OCI-M2 (cell line): ENCODE results near the gene SF3B3.

Experiments
- DNase-seq: peaks from one replicate; lab custom pipeline; 2025; ENCODE audit not compliant: unreplicated experiment; lab: John Stamatoyannopoulos, UW

SF3B3 gene

DNA sequence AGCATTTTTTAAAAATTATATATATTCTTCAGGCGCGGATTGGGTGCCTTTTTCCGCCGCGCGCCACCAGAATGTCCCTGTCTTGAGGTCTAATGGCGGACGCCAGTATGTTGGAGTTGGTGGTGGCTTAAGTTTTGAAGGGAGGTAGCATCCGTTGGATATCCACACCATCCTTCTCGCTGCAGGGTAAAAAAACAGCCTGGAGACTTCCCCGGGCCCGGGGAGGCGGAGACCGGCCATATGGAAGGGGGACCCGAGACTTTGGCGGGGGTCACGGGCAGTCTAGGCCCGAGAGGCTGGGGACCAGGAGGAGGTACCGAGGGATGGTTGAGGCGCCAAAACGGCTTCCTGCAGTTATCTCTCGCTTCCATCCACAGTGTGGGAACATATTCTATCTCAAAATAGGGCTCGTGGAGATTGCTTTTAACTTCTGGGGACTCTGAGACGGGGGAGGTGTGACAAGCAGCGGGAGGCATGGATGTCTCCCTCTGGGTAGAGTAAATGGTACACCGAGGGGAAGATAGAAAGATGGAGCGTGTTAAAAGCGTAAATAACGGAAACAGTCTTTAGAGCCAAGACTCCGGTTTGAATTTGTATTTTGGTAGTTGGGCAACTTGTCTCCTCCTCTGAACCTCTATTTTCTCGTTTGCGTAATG, at the start of gene SF3B3:
TSS of gene SF3B3 (plus strand) at position 74 of the 656 bp plus-strand sequence. CDS start 2,841 bp downstream, outside the sequence.
- DNase-seq = no peak

GRCh38 chr16:70474320-70475053, 49.1 kb upstream of the SF3B3 start:
- DNase-seq = no peak

DNA sequence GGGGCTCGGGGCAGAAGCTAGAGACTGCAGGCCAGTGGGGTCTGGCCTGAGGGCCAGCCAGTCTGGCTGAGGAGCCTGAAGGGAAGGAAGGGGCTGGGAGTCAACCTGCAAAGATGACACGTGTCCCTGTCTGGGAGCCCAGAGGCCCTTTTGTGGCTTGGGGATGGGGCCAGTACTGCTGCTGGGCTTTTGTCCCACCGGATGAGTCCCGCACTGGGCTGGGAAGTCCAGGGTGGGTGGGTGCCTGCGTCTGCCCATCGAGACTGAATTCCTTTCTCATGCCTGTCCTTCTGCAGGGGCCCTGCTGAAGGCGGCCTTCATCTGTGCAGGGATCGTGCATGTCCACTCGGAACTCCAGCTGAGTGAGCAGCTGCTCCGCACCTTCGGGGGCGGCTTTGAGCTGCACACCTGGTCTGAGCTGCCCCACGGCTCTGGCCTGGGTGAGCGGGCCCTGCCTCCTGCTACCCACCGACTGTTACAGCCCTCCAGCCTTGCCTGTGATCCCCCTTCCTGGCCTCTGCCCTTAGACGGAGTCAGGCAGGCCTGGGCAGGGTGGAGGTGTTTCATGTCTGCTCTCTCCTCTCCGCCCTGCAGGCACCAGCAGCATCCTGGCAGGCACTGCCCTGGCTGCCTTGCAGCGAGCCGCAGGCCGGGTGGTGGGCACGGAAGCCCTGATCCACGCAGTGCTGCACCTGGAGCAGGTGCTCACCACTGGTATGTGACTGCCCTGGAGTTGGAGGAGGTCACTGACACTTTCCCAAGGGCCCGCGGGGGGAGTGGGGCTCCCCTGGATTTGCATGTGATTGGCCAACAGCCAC, 48.4 kb upstream of the SF3B3 start:
- no peak for DNase-seq

DNA sequence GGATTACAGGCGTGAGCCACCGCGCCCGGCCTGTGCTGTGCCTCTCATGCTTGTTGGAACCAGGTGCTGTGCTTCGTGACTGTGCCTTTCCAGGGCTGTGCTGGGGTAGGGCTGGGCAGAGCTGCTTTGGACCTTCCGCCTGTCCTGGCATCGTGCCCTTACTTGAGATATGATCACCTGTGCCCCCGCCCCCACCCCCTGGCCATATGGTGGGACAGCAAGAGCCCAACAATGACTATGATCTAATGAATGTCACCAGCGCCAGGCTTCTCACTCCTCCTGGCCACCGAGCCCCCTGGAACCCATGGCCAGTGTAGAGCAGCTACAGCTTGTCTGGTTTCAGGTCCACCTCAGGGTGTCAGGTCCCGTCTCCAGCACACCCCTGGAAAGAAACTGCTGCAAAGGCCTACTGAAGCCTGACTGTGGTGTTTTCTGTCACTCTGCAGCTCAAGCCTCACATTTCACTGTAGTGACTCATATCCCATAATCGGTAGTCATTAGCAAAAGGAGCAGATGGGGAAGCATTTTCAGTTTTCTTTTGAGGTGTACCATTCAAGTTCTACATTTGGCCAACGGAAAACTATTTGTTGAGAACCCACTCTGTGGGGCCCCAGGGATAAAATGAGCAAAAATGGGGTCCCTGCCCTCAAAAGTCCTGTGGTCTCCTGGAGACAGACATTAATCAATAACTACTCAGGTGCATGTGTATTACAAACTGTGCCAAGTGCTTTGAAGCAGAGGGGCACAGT, 47.2 kb upstream of the SF3B3 start:
- DNase-seq = no peak

- DNase-seq = no peak
These were observed 45.4 kb upstream of the SF3B3 start for GRCh38 chr16:70478169-70478568.

GRCh38 chr16:70478912-70479341, 44.7 kb upstream of the SF3B3 start:
- no peak for DNase-seq

GRCh38 chr16:70480127-70481105, 43.2 kb upstream of the SF3B3 start:
- no peak for DNase-seq

- DNase-seq = no peak
These were observed 41.6 kb upstream of the SF3B3 start for GRCh38 chr16:70481929-70482536.

DNA sequence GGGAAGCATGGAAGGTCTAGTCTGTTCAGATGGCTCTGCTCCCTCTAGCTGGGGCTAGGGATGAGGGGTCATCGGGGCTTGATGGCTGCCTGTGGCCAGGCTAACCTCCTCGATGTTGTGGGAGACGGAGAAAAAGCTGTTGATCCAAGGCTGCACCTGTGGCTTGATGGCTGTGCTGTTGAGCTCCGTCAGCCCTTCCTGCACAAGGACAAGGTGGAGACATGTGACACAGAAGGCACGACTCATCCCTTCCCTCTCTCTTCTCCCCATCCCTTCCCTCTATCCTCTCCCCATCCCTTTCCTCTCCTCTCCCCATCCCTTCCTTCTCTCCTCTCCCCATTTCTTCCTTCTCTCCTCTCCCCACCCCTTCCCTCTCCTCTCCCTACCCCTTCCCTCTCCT, 41.0 kb upstream of the SF3B3 start:
- no peak for DNase-seq

- no peak for DNase-seq
These were observed 40.2 kb upstream of the SF3B3 start for GRCh38 chr16:70483426-70483825.

- no peak for DNase-seq
These were observed 38.7 kb upstream of the SF3B3 start for GRCh38 chr16:70484867-70485266.

- no peak for DNase-seq
These were observed 33.4 kb upstream of the SF3B3 start for GRCh38 chr16:70490261-70490660.

DNA sequence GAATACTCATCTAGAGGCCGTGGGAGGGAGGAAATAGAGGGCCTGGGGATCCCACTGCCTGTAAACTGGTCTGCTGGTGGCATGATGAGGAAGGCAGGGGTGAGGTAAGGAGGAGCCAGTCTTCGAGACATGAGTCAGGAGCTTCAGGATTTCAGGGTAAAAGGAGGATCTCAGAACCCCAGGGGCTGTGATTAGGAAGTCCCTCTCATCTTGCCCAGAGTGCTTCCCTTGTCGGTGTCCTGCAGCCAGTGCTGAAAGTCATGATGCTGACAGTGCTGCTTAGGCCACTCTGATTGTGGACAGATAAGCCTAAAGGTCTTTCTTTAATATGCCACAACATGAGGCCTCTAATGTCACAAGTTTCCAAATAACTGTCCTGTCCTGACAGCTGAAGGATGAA, 29.8 kb upstream of the SF3B3 start:
- no peak for DNase-seq

GRCh38 chr16:70494202-70494770, 29.3 kb upstream of the SF3B3 start:
- DNase-seq = no peak

- DNase-seq = no peak
These were observed 28.8 kb upstream of the SF3B3 start for GRCh38 chr16:70494777-70495176.

GRCh38 chr16:70495425-70496182, 28.0 kb upstream of the SF3B3 start:
- DNase-seq = no peak

GRCh38 chr16:70496513-70496912, 27.1 kb upstream of the SF3B3 start:
- no peak for DNase-seq

- no peak for DNase-seq
These were observed 14.9 kb upstream of the SF3B3 start for GRCh38 chr16:70508752-70509151.
